ENCODE results near the gene PDHX.

The PDHX gene

GRCh38 chr11:34978236-34979191 is 62.1 kb downstream of the PDHX start:
- ChIA-PET CTCF (no interaction called here), POLR2A (no interaction called here)
- TF ChIP-seq FOXK2 (IDR thresholded peaks at IDR 0.05): no peak
- no peak for TF ChIP-seq HDGF (IDR thresholded peaks at IDR 0.05; ENCODE audit: borderline replicate concordance)
- no peak for TF ChIP-seq LEF1 (IDR thresholded peaks at IDR 0.05; ENCODE audit: borderline replicate concordance)
- no peak for TF ChIP-seq ZNF384 (IDR thresholded peaks at IDR 0.05)
- no peak for TF ChIP-seq CTBP1 (IDR thresholded peaks at IDR 0.05; ENCODE audit: borderline replicate concordance)
- TF ChIP-seq L3MBTL2 (conservative IDR thresholded peaks at IDR 0.05): no peak
- TF ChIP-seq ARNT (IDR thresholded peaks at IDR 0.05): no peak
- TF ChIP-seq TARDBP (IDR thresholded peaks at IDR 0.05): no peak
- no peak for TF ChIP-seq PKNOX1 (IDR thresholded peaks at IDR 0.05)
- DNase-seq (ENCODE audit: extremely low spot score): no peak

DNA sequence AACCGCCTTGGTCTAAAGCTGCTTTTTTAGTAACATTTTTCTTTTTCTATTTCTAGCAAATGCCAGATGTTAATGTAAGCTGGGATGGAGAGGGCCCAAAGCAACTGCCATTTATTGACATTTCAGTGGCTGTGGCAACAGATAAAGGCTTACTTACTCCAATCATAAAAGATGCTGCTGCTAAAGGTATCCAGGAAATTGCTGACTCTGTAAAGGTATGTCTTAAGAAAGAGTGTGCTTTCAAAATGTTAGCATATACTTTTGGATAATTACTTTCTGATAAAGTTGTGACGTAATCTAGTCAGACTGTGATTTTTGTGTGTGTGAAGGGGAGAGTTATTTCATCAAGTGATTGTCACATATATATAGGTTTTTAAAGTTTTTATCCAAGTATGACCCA is 68.1 kb downstream of the PDHX start:
- DNase-seq (ENCODE audit: extremely low spot score): no peak
- CTCF ChIA-PET: no interaction called here
- POLR2A ChIA-PET: no interaction called here
- TF ChIP-seq L3MBTL2 (conservative IDR thresholded peaks at IDR 0.05) (no peak), HDGF (IDR thresholded peaks at IDR 0.05; ENCODE audit: borderline replicate concordance) (no peak), PKNOX1 (IDR thresholded peaks at IDR 0.05) (no peak), FOXM1 (IDR thresholded peaks at IDR 0.05; ENCODE audit: borderline replicate concordance) (no peak), LEF1 (IDR thresholded peaks at IDR 0.05; ENCODE audit: borderline replicate concordance) (no peak), ZNF384 (IDR thresholded peaks at IDR 0.05) (no peak), SP1 (IDR thresholded peaks at IDR 0.05) (no peak), ARNT (IDR thresholded peaks at IDR 0.05) (no peak)

GRCh38 chr11:34986883-34987520 is 70.6 kb downstream of the PDHX start:
- DNase-seq (ENCODE audit: extremely low spot score): no peak
- POLR2A ChIA-PET: no interaction called here
- CTCF ChIA-PET: no interaction called here
- TF ChIP-seq FOXA1 (IDR thresholded peaks at IDR 0.05) (no peak), TARDBP (IDR thresholded peaks at IDR 0.05) (no peak), SUZ12 (IDR thresholded peaks at IDR 0.05) (no peak), NFRKB (IDR thresholded peaks at IDR 0.05) (no peak), LEF1 (IDR thresholded peaks at IDR 0.05; ENCODE audit: borderline replicate concordance) (no peak), ARNT (IDR thresholded peaks at IDR 0.05) (no peak)

GRCh38 chr11:34987617-34988016 is 71.2 kb downstream of the PDHX start:
- POLR2A ChIA-PET: no interaction called here
- DNase-seq (ENCODE audit: extremely low spot score): no peak
- TF ChIP-seq ELF4 (IDR thresholded peaks at IDR 0.05) (no peak), L3MBTL2 (conservative IDR thresholded peaks at IDR 0.05) (no peak), FOXK2 (IDR thresholded peaks at IDR 0.05) (no peak), CTBP1 (IDR thresholded peaks at IDR 0.05; ENCODE audit: borderline replicate concordance) (no peak), SUZ12 (IDR thresholded peaks at IDR 0.05) (no peak), PKNOX1 (IDR thresholded peaks at IDR 0.05) (no peak), TARDBP (IDR thresholded peaks at IDR 0.05) (no peak), HDGF (IDR thresholded peaks at IDR 0.05; ENCODE audit: borderline replicate concordance) (no peak), SP1 (IDR thresholded peaks at IDR 0.05) (no peak), ZNF384 (IDR thresholded peaks at IDR 0.05) (no peak), NFRKB (IDR thresholded peaks at IDR 0.05) (no peak), LEF1 (IDR thresholded peaks at IDR 0.05; ENCODE audit: borderline replicate concordance) (no peak), ARNT (IDR thresholded peaks at IDR 0.05) (no peak), FOXM1 (IDR thresholded peaks at IDR 0.05; ENCODE audit: borderline replicate concordance) (no peak)
- CTCF ChIA-PET: no interaction called here

GRCh38 chr11:34988294-34989255 is 72.2 kb downstream of the PDHX start:
- POLR2A ChIA-PET: no interaction called here
- no peak for DNase-seq (ENCODE audit: extremely low spot score)
- TF ChIP-seq BHLHE40 (IDR thresholded peaks at IDR 0.05; ENCODE audit: borderline replicate concordance) (no peak), CTBP1 (IDR thresholded peaks at IDR 0.05; ENCODE audit: borderline replicate concordance) (no peak)
- CTCF ChIA-PET: no interaction called here

- POLR2A ChIA-PET: no interaction called here
- TF ChIP-seq TARDBP (IDR thresholded peaks at IDR 0.05): no peak
- no peak for TF ChIP-seq ELF4 (IDR thresholded peaks at IDR 0.05)
- TF ChIP-seq ZNF384 (IDR thresholded peaks at IDR 0.05): no peak
- no peak for DNase-seq (ENCODE audit: extremely low spot score)
- CTCF ChIA-PET: no interaction called here
These were observed 74.5 kb downstream of the PDHX start for GRCh38 chr11:34990916-34991315.
